ENCODE results near the gene AUTS2. TPM values are rescaled to one million over a fixed set of nuclear protein-coding genes. Genes with fewer than 3 reads are reported as not detected.

The AUTS2 gene
- total RNA-seq, 1 experiment from 2014 or later: 256 TPM

GRCh38 chr7:69907720-69908119 is 309.4 kb downstream of the AUTS2 start:
- no peak overlapping the region for H2BK20ac ChIP-seq (ENCODE audit: low read depth, low read length, poor library complexity, severe bottlenecking)
- H3K36me3 Mint-ChIP-seq (ENCODE audit: insufficient read depth in 1 of 3, low read depth in 3 of 3): peaks cover 0 to 11% (median 0%) of the 10 kb centered on the region in 3 experiments; a peak in 1 of 7 replicates

More at GRCh38 chr7:69907720-69908119, 309.4 kb downstream of the AUTS2 start:
- H3K4me3 Mint-ChIP-seq: no peak overlapping the region
- Histone ChIP-seq H4K91ac (ENCODE audit: insufficient read length, low read depth, low read length) (no peak overlapping the region), H3K9ac (ENCODE audit: extremely low read depth, insufficient read length, low read length) (no peak overlapping the region), H3K18ac (ENCODE audit: insufficient read length, low read depth, low read length) (no peak overlapping the region), H3T11ph (ENCODE audit: low read length) (no peak overlapping the region), H2AK5ac (ENCODE audit: insufficient read length, low read length) (no peak overlapping the region), H3K27ac (ENCODE audit: insufficient read length, low read depth, low read length) (no peak overlapping the region), H3K79me1 (ENCODE audit: insufficient read depth, low read depth, low read length, poor library complexity, severe bottlenecking) (no peaks in the 10 kb centered on the region), H3K14ac (ENCODE audit: insufficient read depth, low read length) (no peak overlapping the region), H3K27me3 (ENCODE audit: insufficient read depth, low read length) (no peaks in the 10 kb centered on the region), H2AFZ (ENCODE audit: low read length) (no peak overlapping the region), H4K8ac (replicated peaks; ENCODE audit: insufficient read length, low read depth, low read length) (no peak overlapping the region), H4K5ac (ENCODE audit: insufficient read length, low read depth, low read length) (no peak overlapping the region), H3K23me2 (ENCODE audit: insufficient read length, low read depth, low read length, poor library complexity, severe bottlenecking) (no peaks in the 10 kb centered on the region), H2BK15ac (ENCODE audit: low read depth, low read length) (no peak overlapping the region), H3K9me3 (ENCODE audit: control insufficient read depth, low read depth, low read length) (no peaks in the 10 kb centered on the region), H3K4me2 (ENCODE audit: insufficient read depth, insufficient read length, low read length) (no peak overlapping the region), H3K23ac (ENCODE audit: insufficient read length, low read depth, low read length) (no peak overlapping the region), H2BK120ac (ENCODE audit: low read depth, low read length, poor library complexity, severe bottlenecking) (no peak overlapping the region), H2BK12ac (ENCODE audit: insufficient read length, low read depth, low read length) (no peak overlapping the region), H2BK5ac (ENCODE audit: insufficient read length, low read length) (no peak overlapping the region), H3K56ac (ENCODE audit: insufficient read length, low read depth, low read length) (no peak overlapping the region), H3K4me1 (ENCODE audit: insufficient read depth, low read length) (no peaks in the 10 kb centered on the region), H3K79me2 (ENCODE audit: insufficient read depth, low read length) (no peaks in the 10 kb centered on the region), H3K4ac (ENCODE audit: low read depth, low read length) (no peak overlapping the region), H4K20me1 (ENCODE audit: control insufficient read depth, insufficient read depth, insufficient read length) (no peaks in the 10 kb centered on the region)
- no peak for DNase-seq
- H3K27me3 Mint-ChIP-seq (ENCODE audit: low read depth): no peaks in the 10 kb centered on the region; the same call in 1 of the 2 replicates
- no peaks in the 10 kb centered on the region for H3K4me1 Mint-ChIP-seq
- no peak overlapping the region for H3K27ac Mint-ChIP-seq
- TF ChIP-seq, protein P1, sequence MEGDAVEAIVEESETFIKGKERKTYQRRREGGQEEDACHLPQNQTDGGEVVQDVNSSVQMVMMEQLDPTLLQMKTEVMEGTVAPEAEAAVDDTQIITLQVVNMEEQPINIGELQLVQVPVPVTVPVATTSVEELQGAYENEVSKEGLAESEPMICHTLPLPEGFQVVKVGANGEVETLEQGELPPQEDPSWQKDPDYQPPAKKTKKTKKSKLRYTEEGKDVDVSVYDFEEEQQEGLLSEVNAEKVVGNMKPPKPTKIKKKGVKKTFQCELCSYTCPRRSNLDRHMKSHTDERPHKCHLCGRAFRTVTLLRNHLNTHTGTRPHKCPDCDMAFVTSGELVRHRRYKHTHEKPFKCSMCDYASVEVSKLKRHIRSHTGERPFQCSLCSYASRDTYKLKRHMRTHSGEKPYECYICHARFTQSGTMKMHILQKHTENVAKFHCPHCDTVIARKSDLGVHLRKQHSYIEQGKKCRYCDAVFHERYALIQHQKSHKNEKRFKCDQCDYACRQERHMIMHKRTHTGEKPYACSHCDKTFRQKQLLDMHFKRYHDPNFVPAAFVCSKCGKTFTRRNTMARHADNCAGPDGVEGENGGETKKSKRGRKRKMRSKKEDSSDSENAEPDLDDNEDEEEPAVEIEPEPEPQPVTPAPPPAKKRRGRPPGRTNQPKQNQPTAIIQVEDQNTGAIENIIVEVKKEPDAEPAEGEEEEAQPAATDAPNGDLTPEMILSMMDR (conservative IDR thresholded peaks at IDR 0.05): no peak
- H3K9me3 Mint-ChIP-seq: peaks cover 4% of the 10 kb centered on the region in 2 experiments; a peak in 4 of 5 replicates

Data from H9 (cell line).